Endothelial cell of umbilical vein (primary cell): Measurements from ENCODE around the gene P2RX2. TPM values are rescaled to one million over a fixed set of nuclear protein-coding genes. Genes with fewer than 3 reads are reported as not detected.

Experiments used
- BruUV-seq: library from RNA; stranded (reverse); fragments of 400-500 nt; replicated peaks from 2 replicates; lab custom pipeline; 2021; lab: Mats Ljungman, UMichigan
- CTCF ChIA-PET: fragments of 300-600, 350-600 bp; sonication (Branson Sonifier 250); formaldehyde crosslinking; loops from one replicate; lab custom pipeline; 2021; ENCODE audit warnings: antibody characterized with exemption, inconsistent platforms; lab: Charles Lee
- POLR2A ChIA-PET: fragments of 300-600, 350-600 bp; sonication (Branson Sonifier 250); formaldehyde crosslinking; loops from one replicate; lab custom pipeline; 2021; ENCODE audit warnings: antibody characterized with exemption, inconsistent platforms; lab: Charles Lee
- DNase-seq: peaks from one replicate; pipeline ENCODE4 v3.0.0-alpha.2; 2011; ENCODE audit warnings: low read depth, low spot score
- FAIRE-seq: peaks from 2 replicates; lab custom pipeline; 2011; peaks lifted over from hg19 to GRCh38; lab: Jason Lieb, UNC
- H2AFZ ChIP-seq: 2 replicates; pipeline ENCODE4 v1.6.0; 2012; ENCODE audit warnings: low read depth, low read length, control low read depth, inconsistent platforms
- H3K27ac ChIP-seq: 2 replicates; pipeline ENCODE4 v1.5.1; 2011; ENCODE audit warnings: low read depth, mild to moderate bottlenecking, control low read depth, low read length, moderate library complexity; ENCODE audit not compliant: insufficient read depth
- H3K27me3 ChIP-seq, 2 experiments: 2 replicates each; pipeline versions ENCODE4 v1.6.0 to v1.6.1; 2011; ENCODE audit warnings: low read length in 2 of 2, mixed read lengths in 1 of 2; ENCODE audit not compliant: control insufficient read depth in 2 of 2, insufficient read depth in 2 of 2
- H3K36me3 ChIP-seq, 2 experiments: 2 replicates in 1 of 2; 3 replicates in 1 of 2; pipeline ENCODE4 v1.5.1; 2011; ENCODE audit warnings: low read length in 2 of 2, mild to moderate bottlenecking in 1 of 2, moderate library complexity in 1 of 2; ENCODE audit not compliant: control insufficient read depth in 2 of 2, insufficient read depth in 2 of 2; ENCODE audit errors: extremely low read depth in 1 of 2
- H3K4me1 ChIP-seq: 3 replicates; pipeline ENCODE4 v1.5.1; 2011; ENCODE audit warnings: mild to moderate bottlenecking, low read length; ENCODE audit not compliant: control insufficient read depth, insufficient read depth; ENCODE audit errors: extremely low read depth
- H3K4me2 ChIP-seq: 2 replicates; pipeline ENCODE4 v1.6.1; 2011; ENCODE audit warnings: low read length, control low read depth, mixed read lengths; ENCODE audit not compliant: insufficient read depth
- H3K4me3 ChIP-seq, 3 experiments: fragments of 200-600 bp in 1 of 3; sonication (generic), shearing (Covaris generic) in 1 of 3; replicated peaks in 1 of 3; 2 replicates each; pipeline ENCODE4 v1.5.1; 2011 to 2016; ENCODE audit warnings: control low read depth in 3 of 3, low read length in 3 of 3, mild to moderate bottlenecking in 2 of 3, inconsistent platforms in 1 of 3, low read depth in 1 of 3, moderate library complexity in 1 of 3; ENCODE audit not compliant: insufficient read depth in 1 of 3
- H3K79me2 ChIP-seq: 2 replicates; pipeline ENCODE4 v1.6.0; 2012; ENCODE audit warnings: low read length, inconsistent platforms; ENCODE audit not compliant: control insufficient read depth, insufficient read depth
- H3K9ac ChIP-seq: replicated peaks from 2 replicates; pipeline ENCODE3; 2011; ENCODE audit warnings: low read length, control low read depth; ENCODE audit not compliant: insufficient read depth; ENCODE audit errors: extremely low read depth
- H3K9me1 ChIP-seq: replicated peaks from 3 replicates; pipeline ENCODE4 v1.6.0; 2011; ENCODE audit warnings: mild to moderate bottlenecking, low read length; ENCODE audit not compliant: control insufficient read depth, insufficient read depth; ENCODE audit errors: extremely low read depth
- H3K9me3 ChIP-seq: replicated peaks from 2 replicates; pipeline ENCODE4 v1.5.1; 2012; ENCODE audit warnings: low read length, inconsistent platforms; ENCODE audit not compliant: control insufficient read depth, insufficient read depth
- H4K20me1 ChIP-seq: replicated peaks from 2 replicates; pipeline ENCODE3; 2011; ENCODE audit warnings: mild to moderate bottlenecking, low read length; ENCODE audit not compliant: control insufficient read depth, insufficient read depth; ENCODE audit errors: extremely low read depth
- CTCF ChIP-seq, 2 donors: IDR thresholded peaks; 1 replicate in 1 of 2; 2 replicates in 1 of 2; pipeline ENCODE4 v1.5.1; 2011; ENCODE audit warnings: low read length in 2 of 2, mild to moderate bottlenecking in 2 of 2, moderate library complexity in 2 of 2, control low read depth in 1 of 2, inconsistent platforms in 1 of 2, low read depth in 1 of 2; ENCODE audit not compliant: insufficient read depth in 1 of 2; ENCODE audit errors: extremely low read depth in 1 of 2
- EZH2 ChIP-seq: IDR thresholded peaks from 2 replicates; pipeline ENCODE4 v1.6.1; 2012; ENCODE audit warnings: borderline replicate concordance, low read depth, mild to moderate bottlenecking, moderate library complexity, low read length, inconsistent platforms; ENCODE audit not compliant: severe bottlenecking
- FOS ChIP-seq: IDR thresholded peaks from 2 replicates; pipeline ENCODE4 v1.6.1; 2011; ENCODE audit warnings: mild to moderate bottlenecking, low read length, moderate library complexity, borderline replicate concordance; ENCODE audit not compliant: insufficient read depth
- GATA2 ChIP-seq: IDR thresholded peaks from 2 replicates; pipeline ENCODE4 v1.7.0; 2011; ENCODE audit warnings: low read depth, mild to moderate bottlenecking, moderate library complexity, mixed read lengths, low read length; ENCODE audit not compliant: insufficient read length, insufficient read depth
- JUN ChIP-seq: IDR thresholded peaks from 2 replicates; pipeline ENCODE4 v1.6.1; 2011; ENCODE audit warnings: borderline replicate concordance, low read depth; ENCODE audit not compliant: insufficient read length, insufficient read depth
- MYC ChIP-seq: IDR thresholded peaks from one replicate; pipeline ENCODE4 v1.6.1; 2011; ENCODE audit warnings: mild to moderate bottlenecking, low read depth, low read length
- POLR2A ChIP-seq: IDR thresholded peaks from 2 replicates; pipeline ENCODE4 v1.6.1; 2012; ENCODE audit warnings: low read depth, mild to moderate bottlenecking, control low read depth, low read length
- POLR2AphosphoS5 ChIP-seq: IDR thresholded peaks from 2 replicates; pipeline ENCODE4 v1.6.1; 2012; ENCODE audit warnings: low read depth, mild to moderate bottlenecking, control low read depth, low read length, moderate library complexity; ENCODE audit not compliant: insufficient read depth
- dilution Hi-C: fragments of 300-500 bp; cut with MboI; formaldehyde crosslinking; loops from one replicate; pipeline ENCODE4 v1.15.0; 2019; ENCODE audit warnings: low sequenced_read_pairs; ENCODE audit not compliant: extremely low pct_ligation_motif_present
- intact Hi-C: fragments of 100-400 bp; cut with micrococcal nuclease; formaldehyde crosslinking; loops from one replicate; pipeline ENCODE4 v1.10.0; 2022
- polyA plus RNA-seq, 4 experiments: library from polyadenylated mRNA; depleted of rRNA in 3 of 4; stranded (reverse) in 3 of 4; unstranded in 1 of 4; fragments of >200 nt; gene quantifications; 2 replicates each; pipeline versions ENCODE4 v1.2.1 to v1.2.3, GENCODE V29; 2011 to 2012; ENCODE audit warnings: missing spikeins in 1 of 4
- total RNA-seq: library from RNA; stranded (reverse); gene quantifications from 2 replicates; pipeline ENCODE4 v1.2.3, GENCODE V29; 2021
- TF ChIP-seq, protein P1 (sequence below): IDR thresholded peaks from 2 replicates; pipeline ENCODE4 v1.6.1; 2011; ENCODE audit not compliant: insufficient read depth, insufficient read length

P2RX2 gene
- total and polyA plus RNA-seq, 2 donors (not counting 3 experiments of a cell fraction or from before 2014, with no cell fraction given), result not detected

DNA sequence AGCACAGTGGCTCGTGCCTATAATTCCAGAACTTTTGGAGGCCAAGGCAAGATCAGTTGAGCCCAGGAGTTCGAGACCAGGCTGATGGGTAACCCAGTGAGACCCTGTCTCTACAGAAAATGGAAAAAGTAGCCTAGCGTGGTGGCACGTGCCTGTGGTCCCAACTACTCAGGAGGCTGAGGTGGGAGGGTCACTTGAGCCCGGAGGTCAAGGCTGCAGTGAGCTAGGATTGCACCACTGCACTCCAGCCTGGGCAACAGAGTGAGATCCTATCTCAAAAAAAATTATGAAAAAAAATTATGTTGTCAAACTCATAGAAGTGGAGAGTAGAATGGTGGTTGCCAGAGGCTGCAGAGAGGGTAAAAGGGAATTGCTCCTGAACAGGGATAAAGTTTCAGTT, 4.5 kb upstream of the P2RX2 start:
- dilution Hi-C loops (no loop called here), intact Hi-C loops (no loop called here)
- Histone ChIP-seq H3K36me3 (no peaks in the 10 kb centered on the region), H4K20me1 (no peaks in the 10 kb centered on the region), H2AFZ (no peak overlapping the region), H3K4me2 (no peak overlapping the region), H3K79me2 (no peaks in the 10 kb centered on the region), H3K27me3 (peaks cover 22 to 39% of the 10 kb centered on the region in 2 experiments), H3K27ac (no peak overlapping the region), H3K4me3 (no peak overlapping the region), H3K9me3 (peaks cover 3% of the 10 kb centered on the region), H3K4me1 (no peaks in the 10 kb centered on the region), H3K9me1 (no peaks in the 10 kb centered on the region), H3K9ac (no peak overlapping the region)
- ChIA-PET POLR2A (no interaction called here), CTCF (interaction anchor here (1.3 to 7.6 kb wide), 9 partner anchors 12 to 500 kb away, joined by 3 to 102 read pairs (median 7); no protein-coding TSS in a partner anchor)
- TF ChIP-seq EZH2 (no peak), JUN (no peak), CTCF (IDR thresholded peaks at IDR 0.05; ENCODE audit: extremely low read depth in 1 of 2, insufficient read depth in 1 of 2, low read depth in 1 of 2, low read length in 2 of 2) (no peak), FOS (no peak), POLR2AphosphoS5 (no peak), POLR2A (no peak), MYC (no peak), GATA2 (no peak)
- TF ChIP-seq, protein P1, sequence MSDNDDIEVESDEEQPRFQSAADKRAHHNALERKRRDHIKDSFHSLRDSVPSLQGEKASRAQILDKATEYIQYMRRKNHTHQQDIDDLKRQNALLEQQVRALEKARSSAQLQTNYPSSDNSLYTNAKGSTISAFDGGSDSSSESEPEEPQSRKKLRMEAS, result no peak
- FAIRE-seq, result no peak
- DNase-seq, result no peak
- no TSS peak for BruUV-seq
